Mesothelial cell of epicardium (in vitro differentiated cells): ENCODE results near the gene CCDC69. TPM values are rescaled to one million over a fixed set of nuclear protein-coding genes. Genes with fewer than 3 reads are reported as not detected.
A peak's percentile ranks its signal among the peaks of the same experiment; 100 is the strongest.

Source experiments
- DNase-seq, 2 experiments: peaks; one replicate each; pipeline ENCODE4 v3.0.0; 2021; ENCODE audit warnings: low spot score in 2 of 2; ENCODE audit not compliant: unreplicated experiment in 2 of 2
- H3K27ac Mint-ChIP-seq: 2 replicates; pipeline ENCODE4 v1.8.0; 2021; ENCODE audit warnings: mixed read lengths
- H3K27me3 Mint-ChIP-seq: 2 replicates; pipeline ENCODE4 v1.8.0; 2021; ENCODE audit warnings: low read depth, mixed read lengths
- H3K36me3 Mint-ChIP-seq: 2 replicates; pipeline ENCODE4 v1.8.0; 2021; ENCODE audit warnings: mixed read lengths
- H3K4me1 Mint-ChIP-seq: 2 replicates; pipeline ENCODE4 v1.8.0; 2021; ENCODE audit warnings: mixed read lengths
- H3K4me3 Mint-ChIP-seq: 2 replicates; pipeline ENCODE4 v1.8.0; 2021; ENCODE audit warnings: mild to moderate bottlenecking, moderate library complexity, mixed read lengths
- H3K9me3 Mint-ChIP-seq: 2 replicates; pipeline ENCODE4 v1.8.0; 2021; ENCODE audit warnings: mixed read lengths
- total RNA-seq: library from RNA; stranded (reverse); gene quantifications from 3 replicates; pipeline ENCODE4 v1.2.1, GENCODE V29; 2021
- TF ChIP-seq, protein P1 (sequence below): fragments of 200-600 bp; sonication (generic); IDR thresholded peaks from one replicate; pipeline ENCODE4 v1.5.0; 2021; ENCODE audit warnings: antibody characterized with exemption; ENCODE audit not compliant: unreplicated experiment

Gene CCDC69
- total RNA-seq, 1 donor from 2014 or later = 4.8 TPM

GRCh38 chr5:151262532-151262931 is 38.6 kb upstream of the CCDC69 start:
- Mint-ChIP-seq H3K9me3 (no peaks in the 10 kb centered on the region), H3K36me3 (peaks cover 20% of the 10 kb centered on the region), H3K4me3 (no peak overlapping the region), H3K27ac (no peak overlapping the region), H3K27me3 (no peaks in the 10 kb centered on the region), H3K4me1 (peaks cover 17% of the 10 kb centered on the region)
- DNase-seq = no peak
- TF ChIP-seq, protein P1, sequence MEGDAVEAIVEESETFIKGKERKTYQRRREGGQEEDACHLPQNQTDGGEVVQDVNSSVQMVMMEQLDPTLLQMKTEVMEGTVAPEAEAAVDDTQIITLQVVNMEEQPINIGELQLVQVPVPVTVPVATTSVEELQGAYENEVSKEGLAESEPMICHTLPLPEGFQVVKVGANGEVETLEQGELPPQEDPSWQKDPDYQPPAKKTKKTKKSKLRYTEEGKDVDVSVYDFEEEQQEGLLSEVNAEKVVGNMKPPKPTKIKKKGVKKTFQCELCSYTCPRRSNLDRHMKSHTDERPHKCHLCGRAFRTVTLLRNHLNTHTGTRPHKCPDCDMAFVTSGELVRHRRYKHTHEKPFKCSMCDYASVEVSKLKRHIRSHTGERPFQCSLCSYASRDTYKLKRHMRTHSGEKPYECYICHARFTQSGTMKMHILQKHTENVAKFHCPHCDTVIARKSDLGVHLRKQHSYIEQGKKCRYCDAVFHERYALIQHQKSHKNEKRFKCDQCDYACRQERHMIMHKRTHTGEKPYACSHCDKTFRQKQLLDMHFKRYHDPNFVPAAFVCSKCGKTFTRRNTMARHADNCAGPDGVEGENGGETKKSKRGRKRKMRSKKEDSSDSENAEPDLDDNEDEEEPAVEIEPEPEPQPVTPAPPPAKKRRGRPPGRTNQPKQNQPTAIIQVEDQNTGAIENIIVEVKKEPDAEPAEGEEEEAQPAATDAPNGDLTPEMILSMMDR = no peak

GRCh38 chr5:151259931-151260330 is 36.0 kb upstream of the CCDC69 start:
- no peaks in the 10 kb centered on the region for H3K27me3 Mint-ChIP-seq
- TF ChIP-seq, protein P1 = no peak
- H3K4me3 Mint-ChIP-seq = no peak overlapping the region
- DNase-seq = no peak
- peaks cover 23% of the 10 kb centered on the region for H3K4me1 Mint-ChIP-seq
- H3K27ac Mint-ChIP-seq = no peak overlapping the region
- H3K36me3 Mint-ChIP-seq = peaks cover 8% of the 10 kb centered on the region
- H3K9me3 Mint-ChIP-seq = no peaks in the 10 kb centered on the region

- no peak for DNase-seq
- peaks cover 6% of the 10 kb centered on the region for H3K36me3 Mint-ChIP-seq
- no peaks in the 10 kb centered on the region for H3K27me3 Mint-ChIP-seq
- no peak overlapping the region for H3K4me3 Mint-ChIP-seq
- H3K27ac Mint-ChIP-seq = no peak overlapping the region
- no peaks in the 10 kb centered on the region for H3K9me3 Mint-ChIP-seq
- TF ChIP-seq, protein P1 = no peak
- H3K4me1 Mint-ChIP-seq = peaks cover 21% of the 10 kb centered on the region
Measured at GRCh38 chr5:151258816-151259215, 34.9 kb upstream of the CCDC69 start.

- H3K27me3 Mint-ChIP-seq = no peaks in the 10 kb centered on the region
- H3K4me1 Mint-ChIP-seq = peaks cover 27% of the 10 kb centered on the region
- H3K9me3 Mint-ChIP-seq = no peaks in the 10 kb centered on the region
- TF ChIP-seq, protein P1 = no peak
- no peak overlapping the region for H3K27ac Mint-ChIP-seq
- no peak for DNase-seq
- H3K36me3 Mint-ChIP-seq = peaks cover 5% of the 10 kb centered on the region
- no peak overlapping the region for H3K4me3 Mint-ChIP-seq
Measured at GRCh38 chr5:151258201-151258611, 34.3 kb upstream of the CCDC69 start.

DNA sequence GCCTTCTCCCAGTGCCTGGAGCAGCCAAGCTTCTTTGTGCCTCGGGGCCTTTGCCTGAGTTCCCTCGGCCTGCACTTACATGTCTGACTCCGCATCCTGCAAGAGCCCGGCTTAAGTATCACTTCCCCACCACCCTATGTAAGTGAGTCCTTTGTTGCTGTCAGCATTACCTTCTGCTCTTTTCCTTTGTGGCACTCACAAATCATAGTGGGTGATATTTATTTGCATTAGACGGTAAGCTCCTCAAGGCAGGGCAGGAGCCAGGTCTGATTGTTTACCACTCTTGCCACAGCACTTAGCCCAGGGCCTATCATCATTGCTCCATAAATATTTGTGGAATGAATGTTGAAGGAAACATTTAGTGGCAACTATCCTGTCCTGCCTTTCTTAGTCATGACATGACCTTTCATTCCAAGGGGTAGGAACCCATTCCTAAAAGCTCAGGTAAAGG is 33.9 kb upstream of the CCDC69 start:
- H3K4me1 Mint-ChIP-seq = peaks cover 27% of the 10 kb centered on the region
- peak overlapping the region; percentile 22 for H3K27ac Mint-ChIP-seq
- H3K9me3 Mint-ChIP-seq = no peaks in the 10 kb centered on the region
- no peaks in the 10 kb centered on the region for H3K27me3 Mint-ChIP-seq
- TF ChIP-seq, protein P1 = no peak
- DNase-seq = no peak
- H3K4me3 Mint-ChIP-seq = no peak overlapping the region
- peaks cover 3% of the 10 kb centered on the region for H3K36me3 Mint-ChIP-seq
